Vagina (tissue), 2 donors: ENCODE results near the gene KLHL29.

Experiments
- POLR2AphosphoS5 ChIP-seq, 2 donors: sonication (generic); formaldehyde crosslinking; IDR thresholded peaks; one replicate each; pipeline ENCODE4 v1.9.0; 2017; ENCODE audit warnings: antibody characterized with exemption in 2 of 2, mild to moderate bottlenecking in 2 of 2, low read depth in 1 of 2; ENCODE audit not compliant: insufficient read depth in 1 of 2
- TF ChIP-seq, protein P1 (sequence below), 3 experiments: fragments of 450-650 bp in 2 of 3; fragments of 200-600 bp in 1 of 3; sonication (generic) in 1 of 3; IDR thresholded peaks; one replicate each; pipeline ENCODE4 v1.5.1; 2017 to 2019; ENCODE audit warnings: antibody characterized with exemption in 3 of 3, mild to moderate bottlenecking in 2 of 3, moderate library complexity in 2 of 3

DNA sequence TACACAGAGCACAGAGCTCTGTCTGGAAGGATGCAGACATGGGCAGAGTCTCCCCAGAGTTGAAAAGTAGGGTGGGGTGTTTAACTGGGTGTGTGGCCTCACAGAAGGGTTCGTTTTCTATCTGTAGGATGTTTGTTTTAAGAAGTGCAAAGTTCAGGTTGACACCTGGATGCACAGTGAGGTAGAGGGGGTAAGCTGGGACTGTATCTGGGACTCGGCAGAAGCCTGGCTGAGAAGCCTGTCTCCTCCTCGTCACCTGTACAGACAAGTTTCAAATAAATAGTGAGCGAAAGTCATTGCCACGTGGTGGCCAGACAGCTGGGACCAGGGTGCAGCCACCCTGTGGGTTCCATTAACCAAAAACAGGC lies 145.9 kb downstream of the KLHL29 start:
- TF ChIP-seq, protein P1, sequence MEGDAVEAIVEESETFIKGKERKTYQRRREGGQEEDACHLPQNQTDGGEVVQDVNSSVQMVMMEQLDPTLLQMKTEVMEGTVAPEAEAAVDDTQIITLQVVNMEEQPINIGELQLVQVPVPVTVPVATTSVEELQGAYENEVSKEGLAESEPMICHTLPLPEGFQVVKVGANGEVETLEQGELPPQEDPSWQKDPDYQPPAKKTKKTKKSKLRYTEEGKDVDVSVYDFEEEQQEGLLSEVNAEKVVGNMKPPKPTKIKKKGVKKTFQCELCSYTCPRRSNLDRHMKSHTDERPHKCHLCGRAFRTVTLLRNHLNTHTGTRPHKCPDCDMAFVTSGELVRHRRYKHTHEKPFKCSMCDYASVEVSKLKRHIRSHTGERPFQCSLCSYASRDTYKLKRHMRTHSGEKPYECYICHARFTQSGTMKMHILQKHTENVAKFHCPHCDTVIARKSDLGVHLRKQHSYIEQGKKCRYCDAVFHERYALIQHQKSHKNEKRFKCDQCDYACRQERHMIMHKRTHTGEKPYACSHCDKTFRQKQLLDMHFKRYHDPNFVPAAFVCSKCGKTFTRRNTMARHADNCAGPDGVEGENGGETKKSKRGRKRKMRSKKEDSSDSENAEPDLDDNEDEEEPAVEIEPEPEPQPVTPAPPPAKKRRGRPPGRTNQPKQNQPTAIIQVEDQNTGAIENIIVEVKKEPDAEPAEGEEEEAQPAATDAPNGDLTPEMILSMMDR (IDR thresholded peaks at IDR 0.05) = no peak
- no peak for TF ChIP-seq POLR2AphosphoS5 (IDR thresholded peaks at IDR 0.05; ENCODE audit: insufficient read depth in 1 of 2, low read depth in 1 of 2)
